GM12878 (cell line): ENCODE results near the gene ZNF415. TPM values are rescaled to one million over a fixed set of nuclear protein-coding genes. Genes with fewer than 3 reads are reported as not detected.

Source experiments
- ATAC-seq: fragments of 200-7000 bp; cut with Tn5 transposase; 3 replicates; pipeline ENCODE4 v1.9.1; 2020; ENCODE audit warnings: mild to moderate bottlenecking, moderate library complexity
- BruUV-seq: library from RNA; stranded (reverse); fragments of 400-500 nt; replicated peaks from 2 replicates; lab custom pipeline; 2021; lab: Mats Ljungman, UMichigan
- CTCF ChIA-PET: fragments of 300-600 bp; sonication (Branson Sonifier 250); formaldehyde crosslinking; extraction: SDS; loops from one replicate; lab custom pipeline; 2021; ENCODE audit warnings: inconsistent platforms; lab: Yijun Ruan, JAX
- POLR2A ChIA-PET: fragments of 350-600 bp; formaldehyde crosslinking; extraction: SDS; loops from one replicate; lab custom pipeline; 2021; ENCODE audit warnings: inconsistent platforms; lab: Charles Lee
- RAD21 ChIA-PET: fragments of 300-600 bp; sonication (Branson Sonifier 250); formaldehyde crosslinking; loops from one replicate; lab custom pipeline; 2023; ENCODE audit warnings: antibody characterized with exemption; ENCODE audit not compliant: unreplicated experiment; lab: Charles Lee
- SMC1A ChIA-PET: fragments of 300-600 bp; sonication (Branson Sonifier 250); formaldehyde crosslinking; loops from one replicate; lab custom pipeline; 2023; ENCODE audit not compliant: unreplicated experiment, uncharacterized antibody; lab: Charles Lee
- DNase-seq: peaks from one replicate; pipeline ENCODE4 v3.0.0-alpha.2; 2011; ENCODE audit warnings: low read depth, low spot score
- FAIRE-seq: peaks from 3 replicates; lab custom pipeline; 2011; peaks lifted over from hg19 to GRCh38; lab: Jason Lieb, UNC
- H2AFZ ChIP-seq: 2 replicates; pipeline ENCODE4 v1.6.0; 2011; ENCODE audit warnings: low read depth, low read length, control low read depth; ENCODE audit not compliant: control insufficient read depth
- H3K27ac ChIP-seq: 2 replicates; pipeline ENCODE4 v1.5.1; 2011; ENCODE audit warnings: control low read depth; ENCODE audit not compliant: control insufficient read depth, insufficient read depth
- H3K27me3 ChIP-seq, 2 experiments: replicated peaks in 1 of 2; 2 replicates each; pipeline versions ENCODE4 v1.6.0 to v1.6.1; 2011; ENCODE audit warnings: low read length in 1 of 2; ENCODE audit not compliant: control insufficient read depth in 2 of 2, insufficient read depth in 2 of 2
- H3K36me3 ChIP-seq, 2 experiments: 2 replicates each; pipeline ENCODE4 v1.5.1; 2011; ENCODE audit warnings: low read length in 1 of 2; ENCODE audit not compliant: control insufficient read depth in 2 of 2, insufficient read depth in 2 of 2
- H3K4me1 ChIP-seq: 2 replicates; pipeline ENCODE4 v1.6.1; 2011; ENCODE audit warnings: mild to moderate bottlenecking, low read length, moderate library complexity, mixed read lengths; ENCODE audit not compliant: control insufficient read depth, insufficient read depth
- H3K4me2 ChIP-seq: 2 replicates; pipeline ENCODE4 v1.6.0; 2011; ENCODE audit warnings: control low read depth; ENCODE audit not compliant: control insufficient read depth, insufficient read depth
- H3K4me3 ChIP-seq: fragments of 200-600 bp; sonication (generic); 2 replicates; pipeline ENCODE4 v1.5.1; 2016
- H3K79me2 ChIP-seq: 2 replicates; pipeline ENCODE4 v1.6.0; 2011; ENCODE audit warnings: low read length; ENCODE audit not compliant: control insufficient read depth, insufficient read depth
- H3K9ac ChIP-seq: 2 replicates; pipeline ENCODE4 v1.8.0; 2011; ENCODE audit warnings: low read length, control low read depth, mixed read lengths; ENCODE audit not compliant: control insufficient read depth, insufficient read depth
- H3K9me3 ChIP-seq: replicated peaks from 3 replicates; pipeline ENCODE4 v1.5.1; 2011; ENCODE audit warnings: mild to moderate bottlenecking, low read length; ENCODE audit not compliant: control insufficient read depth, insufficient read depth
- H4K20me1 ChIP-seq: 2 replicates; pipeline ENCODE4 v1.6.0; 2011; ENCODE audit not compliant: control insufficient read depth, insufficient read depth
- CTCF ChIP-seq, 3 experiments: IDR thresholded peaks in 2 of 3; conservative IDR thresholded peaks in 1 of 3; 2 replicates each; pipeline ENCODE4 v1.5.1; 2011; ENCODE audit warnings: low read depth in 3 of 3, low read length in 3 of 3, mild to moderate bottlenecking in 3 of 3, control low read depth in 2 of 3, moderate library complexity in 2 of 3, inconsistent platforms in 1 of 3, mixed read lengths in 1 of 3; ENCODE audit not compliant: control insufficient read depth in 2 of 3, insufficient read depth in 1 of 3; ENCODE audit errors: extremely low read depth in 1 of 3
- EED ChIP-seq: sonication (generic); IDR thresholded peaks from 2 replicates; pipeline ENCODE4 v1.6.1; 2016; ENCODE audit warnings: antibody characterized with exemption, low read depth
- FOXM1 ChIP-seq: IDR thresholded peaks from 2 replicates; pipeline ENCODE4 v1.6.1; 2012; ENCODE audit warnings: low read depth, mild to moderate bottlenecking, inconsistent platforms, low read length, moderate library complexity
- IRF5 ChIP-seq: fragments of 450-650 bp; IDR thresholded peaks from 2 replicates; pipeline ENCODE4 v1.6.1; 2017; ENCODE audit warnings: borderline replicate concordance
- KLF5 ChIP-seq: fragments of 450-650 bp; IDR thresholded peaks from 2 replicates; pipeline ENCODE4 v1.6.1; 2014; ENCODE audit warnings: mild to moderate bottlenecking; ENCODE audit not compliant: partially characterized antibody
- MLLT1 ChIP-seq: fragments of 450-650 bp; IDR thresholded peaks from 2 replicates; pipeline ENCODE4 v1.6.1; 2016; ENCODE audit warnings: mild to moderate bottlenecking
- RUNX3 ChIP-seq: IDR thresholded peaks from 2 replicates; pipeline ENCODE4 v1.6.1; 2012; ENCODE audit warnings: low read length, inconsistent platforms
- SMAD5 ChIP-seq: IDR thresholded peaks from 2 replicates; pipeline ENCODE4 v1.6.1; 2016; ENCODE audit warnings: antibody characterized with exemption, low read depth
- ZBED1 ChIP-seq: IDR thresholded peaks from 2 replicates; pipeline ENCODE4 v1.6.1; 2016; ENCODE audit warnings: borderline replicate concordance
- WGBS: methylation state at CpG from one replicate; pipeline ENCODE4 v1.1.6; 2016; ENCODE audit warnings: low lambda C conversion rate; ENCODE audit not compliant: insufficient replicate concordance, insufficient coverage; ENCODE audit errors: missing lambda C conversion rate; 5-methylcytosine and 5-hydroxymethylcytosine counted together
- in situ Hi-C: fragments of 300-500 bp; cut with MboI; formaldehyde crosslinking; loops from 9 replicates; pipeline ENCODE4 v1.14.3; 2018; ENCODE audit warnings: mixed read lengths
- intact Hi-C: fragments of 100-400 bp; cut with micrococcal nuclease; formaldehyde crosslinking; loops from one replicate; pipeline ENCODE4 v1.14.2; 2022; ENCODE audit not compliant: unreplicated experiment
- polyA plus RNA-seq, 11 experiments: library from polyadenylated mRNA; depleted of rRNA in 4 of 11; unstranded in 6 of 11; stranded (reverse) in 5 of 11; fragments of >200 nt; fragmentation: Nextera tagmentation in 4 of 11; fragmentation: Illumina TruSeq in 1 of 11; extraction: Ambion mirVana in 4 of 11; extraction: Trizol in 1 of 11; gene quantifications; 1 replicate in 1 of 11; 2 replicates in 10 of 11; pipeline versions ENCODE4 v1.2.1 to v1.2.3, GENCODE V29; 2011 to 2016; ENCODE audit warnings: inconsistent platforms in 2 of 11, missing spikeins in 2 of 11, low read depth in 1 of 11
- total RNA-seq, 4 experiments: library from RNA; depleted of rRNA in 3 of 4; stranded (reverse); fragments of >200 nt in 3 of 4; fragmentation: Illumina TruSeq in 1 of 4; extraction: Trizol in 1 of 4; gene quantifications; 2 replicates each; pipeline versions ENCODE4 v1.2.1 to v1.2.3, GENCODE V29; 2013 to 2021
- TF ChIP-seq, protein P1 (sequence below): fragments of 450-650 bp; IDR thresholded peaks from 2 replicates; pipeline ENCODE4 v1.6.1; 2016; ENCODE audit warnings: mild to moderate bottlenecking, moderate library complexity, borderline replicate concordance
- TF ChIP-seq, protein P2 (sequence below): fragments of 450-650 bp; IDR thresholded peaks from 2 replicates; pipeline ENCODE4 v1.6.1; 2017; ENCODE audit warnings: mild to moderate bottlenecking, moderate library complexity

ZNF415 gene
- total and polyA plus RNA-seq, 10 of the 15 experiments (the other 5 are each of a cell fraction or from before 2014, with no cell fraction given), result 0.03 to 0.13 (median 0.05) TPM; not detected in 6

GRCh38 chr19:53086949-53087348 lies 45.8 kb downstream of the ZNF415 start:
- Histone ChIP-seq H4K20me1 (no peaks in the 10 kb centered on the region), H3K4me2 (no peak overlapping the region), H3K4me1 (no peaks in the 10 kb centered on the region), H3K9ac (no peak overlapping the region), H3K9me3 (peaks cover 7% of the 10 kb centered on the region; the same call in 2 of the 3 replicates), H3K27me3 (no peaks in the 10 kb centered on the region), H3K36me3 (peaks cover 6 to 61% of the 10 kb centered on the region in 2 experiments), H3K4me3 (no peak overlapping the region), H3K27ac (no peak overlapping the region), H3K79me2 (no peaks in the 10 kb centered on the region), H2AFZ (no peak overlapping the region)
- BruUV-seq, result no TSS peak
- WGBS, result 92% methylated on average over 5 of the region's 5 CpGs
- RAD21 ChIA-PET, result no interaction called here
- CTCF ChIA-PET, result no interaction called here
- SMC1A ChIA-PET, result no interaction called here
- POLR2A ChIA-PET, result interaction anchor here (0.6 kb wide), 1 partner anchor 370 kb away, joined by 3 read pairs; no protein-coding TSS in a partner anchor
- intact Hi-C loops (no loop called here), in situ Hi-C loops (no loop called here)
- DNase-seq (no peak), FAIRE-seq (no peak), ATAC-seq (no peak)
- TF ChIP-seq KLF5 (no peak), SMAD5 (no peak), CTCF (IDR thresholded peaks at IDR 0.05 in 2 of 3, conservative IDR thresholded peaks at IDR 0.05 in 1 of 3; ENCODE audit: control insufficient read depth in 2 of 3, extremely low read depth in 1 of 3, insufficient read depth in 1 of 3, low read depth in 3 of 3, low read length in 3 of 3) (no peak), RUNX3 (no peak), IRF5 (no peak), FOXM1 (no peak), MLLT1 (no peak), ZBED1 (no peak), EED (no peak)
- TF ChIP-seq, protein P1, sequence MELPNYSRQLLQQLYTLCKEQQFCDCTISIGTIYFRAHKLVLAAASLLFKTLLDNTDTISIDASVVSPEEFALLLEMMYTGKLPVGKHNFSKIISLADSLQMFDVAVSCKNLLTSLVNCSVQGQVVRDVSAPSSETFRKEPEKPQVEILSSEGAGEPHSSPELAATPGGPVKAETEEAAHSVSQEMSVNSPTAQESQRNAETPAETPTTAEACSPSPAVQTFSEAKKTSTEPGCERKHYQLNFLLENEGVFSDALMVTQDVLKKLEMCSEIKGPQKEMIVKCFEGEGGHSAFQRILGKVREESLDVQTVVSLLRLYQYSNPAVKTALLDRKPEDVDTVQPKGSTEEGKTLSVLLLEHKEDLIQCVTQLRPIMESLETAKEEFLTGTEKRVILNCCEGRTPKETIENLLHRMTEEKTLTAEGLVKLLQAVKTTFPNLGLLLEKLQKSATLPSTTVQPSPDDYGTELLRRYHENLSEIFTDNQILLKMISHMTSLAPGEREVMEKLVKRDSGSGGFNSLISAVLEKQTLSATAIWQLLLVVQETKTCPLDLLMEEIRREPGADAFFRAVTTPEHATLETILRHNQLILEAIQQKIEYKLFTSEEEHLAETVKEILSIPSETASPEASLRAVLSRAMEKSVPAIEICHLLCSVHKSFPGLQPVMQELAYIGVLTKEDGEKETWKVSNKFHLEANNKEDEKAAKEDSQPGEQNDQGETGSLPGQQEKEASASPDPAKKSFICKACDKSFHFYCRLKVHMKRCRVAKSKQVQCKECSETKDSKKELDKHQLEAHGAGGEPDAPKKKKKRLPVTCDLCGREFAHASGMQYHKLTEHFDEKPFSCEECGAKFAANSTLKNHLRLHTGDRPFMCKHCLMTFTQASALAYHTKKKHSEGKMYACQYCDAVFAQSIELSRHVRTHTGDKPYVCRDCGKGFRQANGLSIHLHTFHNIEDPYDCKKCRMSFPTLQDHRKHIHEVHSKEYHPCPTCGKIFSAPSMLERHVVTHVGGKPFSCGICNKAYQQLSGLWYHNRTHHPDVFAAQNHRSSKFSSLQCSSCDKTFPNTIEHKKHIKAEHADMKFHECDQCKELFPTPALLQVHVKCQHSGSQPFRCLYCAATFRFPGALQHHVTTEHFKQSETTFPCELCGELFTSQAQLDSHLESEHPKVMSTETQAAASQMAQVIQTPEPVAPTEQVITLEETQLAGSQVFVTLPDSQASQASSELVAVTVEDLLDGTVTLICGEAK, result no peak
- TF ChIP-seq, protein P2, sequence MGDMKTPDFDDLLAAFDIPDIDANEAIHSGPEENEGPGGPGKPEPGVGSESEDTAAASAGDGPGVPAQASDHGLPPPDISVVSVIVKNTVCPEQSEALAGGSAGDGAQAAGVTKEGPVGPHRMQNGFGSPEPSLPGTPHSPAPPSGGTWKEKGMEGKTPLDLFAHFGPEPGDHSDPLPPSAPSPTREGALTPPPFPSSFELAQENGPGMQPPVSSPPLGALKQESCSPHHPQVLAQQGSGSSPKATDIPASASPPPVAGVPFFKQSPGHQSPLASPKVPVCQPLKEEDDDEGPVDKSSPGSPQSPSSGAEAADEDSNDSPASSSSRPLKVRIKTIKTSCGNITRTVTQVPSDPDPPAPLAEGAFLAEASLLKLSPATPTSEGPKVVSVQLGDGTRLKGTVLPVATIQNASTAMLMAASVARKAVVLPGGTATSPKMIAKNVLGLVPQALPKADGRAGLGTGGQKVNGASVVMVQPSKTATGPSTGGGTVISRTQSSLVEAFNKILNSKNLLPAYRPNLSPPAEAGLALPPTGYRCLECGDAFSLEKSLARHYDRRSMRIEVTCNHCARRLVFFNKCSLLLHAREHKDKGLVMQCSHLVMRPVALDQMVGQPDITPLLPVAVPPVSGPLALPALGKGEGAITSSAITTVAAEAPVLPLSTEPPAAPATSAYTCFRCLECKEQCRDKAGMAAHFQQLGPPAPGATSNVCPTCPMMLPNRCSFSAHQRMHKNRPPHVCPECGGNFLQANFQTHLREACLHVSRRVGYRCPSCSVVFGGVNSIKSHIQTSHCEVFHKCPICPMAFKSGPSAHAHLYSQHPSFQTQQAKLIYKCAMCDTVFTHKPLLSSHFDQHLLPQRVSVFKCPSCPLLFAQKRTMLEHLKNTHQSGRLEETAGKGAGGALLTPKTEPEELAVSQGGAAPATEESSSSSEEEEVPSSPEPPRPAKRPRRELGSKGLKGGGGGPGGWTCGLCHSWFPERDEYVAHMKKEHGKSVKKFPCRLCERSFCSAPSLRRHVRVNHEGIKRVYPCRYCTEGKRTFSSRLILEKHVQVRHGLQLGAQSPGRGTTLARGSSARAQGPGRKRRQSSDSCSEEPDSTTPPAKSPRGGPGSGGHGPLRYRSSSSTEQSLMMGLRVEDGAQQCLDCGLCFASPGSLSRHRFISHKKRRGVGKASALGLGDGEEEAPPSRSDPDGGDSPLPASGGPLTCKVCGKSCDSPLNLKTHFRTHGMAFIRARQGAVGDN, result no peak
